ENCODE data around the gene C10orf88. TPM values are rescaled to one million over a fixed set of nuclear protein-coding genes. Genes with fewer than 3 reads are reported as not detected.

C10orf88 gene
- total and polyA plus RNA-seq, 2 experiments from 2014 or later: 5.6 to 11.1 TPM

GRCh38 chr10:122986335-122986734, 32.3 kb upstream of the C10orf88 start (continued):
- TF ChIP-seq ZNF462 (CRISPR knock-in tag; IDR thresholded peaks at IDR 0.05) (no peak), NANOG (IDR thresholded peaks at IDR 0.05; ENCODE audit: borderline replicate concordance) (no peak)

- peaks cover 8% of the 10 kb centered on the region for H3K4me1 Mint-ChIP-seq
- DNase-seq (ENCODE audit: low spot score): no peak
- TF ChIP-seq STAT1 (IDR thresholded peaks at IDR 0.05; ENCODE audit: unreplicated experiment): no peak
- TF ChIP-seq ZNF462 (CRISPR knock-in tag; IDR thresholded peaks at IDR 0.05): no peak
- TF ChIP-seq EZH2phosphoT487 (IDR thresholded peaks at IDR 0.05; ENCODE audit: unreplicated experiment): no peak
- TF ChIP-seq CTCF (conservative IDR thresholded peaks at IDR 0.05; ENCODE audit: low read depth in 2 of 2): no peak
- no peak for TF ChIP-seq JUNB (IDR thresholded peaks at IDR 0.05; ENCODE audit: unreplicated experiment)
- TF ChIP-seq ZNF114 (CRISPR knock-in tag; IDR thresholded peaks at IDR 0.05): no peak
- TF ChIP-seq ZNF331 (CRISPR knock-in tag; IDR thresholded peaks at IDR 0.05; ENCODE audit: low read depth): no peak
- TF ChIP-seq POLR2AphosphoS5 (IDR thresholded peaks at IDR 0.05; ENCODE audit: low read depth): no peak
These were observed 30.7 kb upstream of the C10orf88 start for GRCh38 chr10:122984708-122985107.

More at GRCh38 chr10:122984708-122985107, 30.7 kb upstream of the C10orf88 start:
- no peaks in the 10 kb centered on the region for H3K9me2 ChIP-seq (ENCODE audit: insufficient read depth)
- H3K4me1 ChIP-seq (ENCODE audit: insufficient read depth): 0 out of 2 replicates have a peak, but pooled peaks cover 3% of the 10 kb centered on the region
- no peak overlapping the region for H3K4me2 ChIP-seq
- no peak overlapping the region for H3K27ac ChIP-seq (ENCODE audit: low read depth)
- H3K79me2 ChIP-seq (replicated peaks; ENCODE audit: insufficient read depth): no peaks in the 10 kb centered on the region
- H3K36me3 Mint-ChIP-seq (ENCODE audit: low read depth): peaks cover 5% of the 10 kb centered on the region
- ATAC-seq: no peak
- no peaks in the 10 kb centered on the region for H3K27me3 ChIP-seq (ENCODE audit: insufficient read depth)
- no peak overlapping the region for H2AFZ ChIP-seq
- no peaks in the 10 kb centered on the region for H3K9me3 Mint-ChIP-seq
- no peaks in the 10 kb centered on the region; the same call in 1 of the 2 replicates for H4K20me1 ChIP-seq (replicated peaks; ENCODE audit: insufficient read depth)
- H3K27ac Mint-ChIP-seq: no peak overlapping the region
- no peaks in the 10 kb centered on the region for H3K36me3 ChIP-seq (ENCODE audit: insufficient read depth)
- H3K27me3 Mint-ChIP-seq (ENCODE audit: insufficient read depth, low read depth, poor library complexity): peaks cover 8% of the 10 kb centered on the region
- H3F3A ChIP-seq (replicated peaks; ENCODE audit: low read depth): peaks cover 3% of the 10 kb centered on the region
- H3K4me3 Mint-ChIP-seq: no peak overlapping the region
- H3K4me3 ChIP-seq: no peak overlapping the region
